Karpas-422 (cell line): ENCODE measurements around the gene ZC3H12A. TPM values are rescaled to one million over a fixed set of nuclear protein-coding genes. Genes with fewer than 3 reads are reported as not detected.
"Not testable (repeated sequence)": the region's sequence is repeated elsewhere in the genome, so short reads cannot be mapped to it uniquely, and the experiment has no call there.

ENCODE experiments used
- DNase-seq: peaks from one replicate; pipeline ENCODE4 v3.0.0-alpha.2; 2015
- H2AFZ ChIP-seq: fragments of 200-600 bp; sonication (generic); 2 replicates; pipeline ENCODE4 v1.6.1; 2014; ENCODE audit warnings: antibody characterized with exemption, low read length, mixed read lengths
- H3K27ac ChIP-seq: fragments of 200-600 bp; sonication (generic); 2 replicates; pipeline ENCODE4 v1.5.1; 2014; ENCODE audit warnings: mild to moderate bottlenecking, low read length, moderate library complexity
- H3K27me3 ChIP-seq: fragments of 200-600 bp; sonication (generic); 2 replicates; pipeline ENCODE4 v1.6.1; 2014; ENCODE audit warnings: low read length, mixed read lengths
- H3K36me3 ChIP-seq: fragments of 200-600 bp; sonication (generic); 2 replicates; pipeline ENCODE4 v1.6.1; 2014; ENCODE audit warnings: low read length, mixed read lengths; ENCODE audit not compliant: insufficient read depth
- H3K4me1 ChIP-seq: fragments of 200-600 bp; sonication (generic); 2 replicates; pipeline ENCODE4 v1.6.1; 2014; ENCODE audit warnings: mild to moderate bottlenecking, low read length, mixed read lengths
- H3K4me2 ChIP-seq: fragments of 200-600 bp; sonication (generic); 2 replicates; pipeline ENCODE4 v1.6.1; 2014; ENCODE audit warnings: low read length, low read depth, mild to moderate bottlenecking; ENCODE audit not compliant: poor library complexity, severe bottlenecking
- H3K4me3 ChIP-seq: fragments of 200-600 bp; sonication (generic); 2 replicates; pipeline ENCODE4 v1.5.1; 2014; ENCODE audit warnings: mild to moderate bottlenecking, antibody characterized with exemption, low read length, mixed read lengths
- H3K79me2 ChIP-seq: fragments of 200-600 bp; sonication (generic); 2 replicates; pipeline ENCODE4 v1.6.1; 2014; ENCODE audit warnings: mild to moderate bottlenecking, low read length, mixed read lengths
- H3K9ac ChIP-seq: fragments of 200-600 bp; sonication (generic); 2 replicates; pipeline ENCODE4 v1.6.0; 2014; ENCODE audit warnings: low read length
- H3K9me2 ChIP-seq: fragments of 200-600 bp; sonication (generic), shearing (Covaris generic); replicated peaks from 2 replicates; pipeline ENCODE4 v1.6.0; 2014; ENCODE audit warnings: mild to moderate bottlenecking, low read length, moderate library complexity; ENCODE audit not compliant: insufficient read depth
- H3K9me3 ChIP-seq: fragments of 300-700, 200-600 bp; sonication (generic); 2 replicates; pipeline ENCODE4 v1.6.1; 2014; ENCODE audit warnings: low read length, mixed read lengths
- H4K20me1 ChIP-seq: fragments of 200-600 bp; sonication (generic); 2 replicates; pipeline ENCODE4 v1.6.1; 2014; ENCODE audit warnings: mild to moderate bottlenecking, antibody characterized with exemption, low read length, low read depth; ENCODE audit not compliant: insufficient read depth
- total RNA-seq: library from RNA; depleted of rRNA; stranded (reverse); fragments of >200 nt; shearing (Covaris generic); gene quantifications from 2 replicates; pipeline ENCODE4 v1.2.3, GENCODE V29; 2014; ENCODE audit warnings: low replicate concordance

Gene ZC3H12A
- total RNA-seq, 1 experiment from 2014 or later = 3.8 TPM

- no peaks in the 10 kb centered on the region for H3K9me3 ChIP-seq
- H4K20me1 ChIP-seq = no peaks in the 10 kb centered on the region
- H2AFZ ChIP-seq = no peak overlapping the region
- no peaks in the 10 kb centered on the region for H3K27me3 ChIP-seq
- H3K9me2 ChIP-seq = no peaks in the 10 kb centered on the region
- DNase-seq = no peak
- no peaks in the 10 kb centered on the region for H3K4me1 ChIP-seq
- no peak overlapping the region for H3K27ac ChIP-seq
- H3K9ac ChIP-seq = no peak overlapping the region
- no peak overlapping the region for H3K4me3 ChIP-seq
- H3K4me2 ChIP-seq = no peak overlapping the region
- H3K79me2 ChIP-seq = peaks cover 6% of the 10 kb centered on the region; the same call in 1 of the 2 replicates
- peaks cover 25% of the 10 kb centered on the region for H3K36me3 ChIP-seq
Measured at GRCh38 chr1:37493336-37494098, 19.1 kb downstream of the ZC3H12A start.

GRCh38 chr1:37495875-37496274 is 21.5 kb downstream of the ZC3H12A start:
- Histone ChIP-seq H3K36me3 (peaks cover 28% of the 10 kb centered on the region), H3K27ac (no peak overlapping the region), H3K9ac (no peak overlapping the region), H3K9me2 (no peaks in the 10 kb centered on the region), H3K27me3 (no peaks in the 10 kb centered on the region), H4K20me1 (no peaks in the 10 kb centered on the region), H3K4me3 (no peak overlapping the region), H3K79me2 (peaks cover 18% of the 10 kb centered on the region), H2AFZ (no peak overlapping the region), H3K9me3 (no peaks in the 10 kb centered on the region), H3K4me1 (no peaks in the 10 kb centered on the region), H3K4me2 (no peak overlapping the region)
- no peak for DNase-seq

DNA sequence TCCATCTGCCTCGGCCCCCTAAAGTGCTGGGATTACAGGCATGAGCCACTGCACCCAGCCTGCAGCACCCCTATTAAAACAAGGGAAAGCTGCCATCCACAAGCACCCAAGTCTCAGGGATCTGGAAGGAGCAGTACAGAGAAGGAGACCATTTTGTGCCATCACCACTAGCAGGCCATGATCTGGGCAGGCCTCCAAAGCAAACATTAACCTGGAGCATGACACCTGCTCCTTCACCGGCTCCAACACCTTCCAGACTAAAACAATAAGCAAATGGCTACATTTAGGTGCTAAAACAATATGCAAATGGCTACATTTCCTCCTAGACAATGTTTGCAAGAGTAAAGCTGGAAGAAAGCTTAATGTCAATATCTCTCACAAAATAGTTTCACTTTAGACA is 23.5 kb downstream of the ZC3H12A start:
- no peak for DNase-seq
- Histone ChIP-seq H3K9me3 (no peaks in the 10 kb centered on the region), H3K4me1 (no peaks in the 10 kb centered on the region), H3K79me2 (peaks cover 23% of the 10 kb centered on the region), H3K4me2 (no peak overlapping the region), H3K27me3 (no peaks in the 10 kb centered on the region), H3K4me3 (no peak overlapping the region), H3K9ac (no peak overlapping the region), H3K36me3 (peaks cover 23% of the 10 kb centered on the region), H2AFZ (no peak overlapping the region), H3K27ac (no peak overlapping the region), H4K20me1 (no peaks in the 10 kb centered on the region), H3K9me2 (no peaks in the 10 kb centered on the region)

- Histone ChIP-seq H3K79me2 (peaks cover 25% of the 10 kb centered on the region), H2AFZ (no peak overlapping the region), H3K27me3 (no peaks in the 10 kb centered on the region), H3K27ac (no peak overlapping the region), H3K9me3 (no peaks in the 10 kb centered on the region), H3K36me3 (peaks cover 17% of the 10 kb centered on the region), H3K4me2 (no peak overlapping the region), H4K20me1 (no peaks in the 10 kb centered on the region), H3K9ac (no peak overlapping the region), H3K4me1 (no peaks in the 10 kb centered on the region), H3K4me3 (no peak overlapping the region), H3K9me2 (no peaks in the 10 kb centered on the region)
- no peak for DNase-seq
Measured at GRCh38 chr1:37498872-37499617, 24.7 kb downstream of the ZC3H12A start.

DNA sequence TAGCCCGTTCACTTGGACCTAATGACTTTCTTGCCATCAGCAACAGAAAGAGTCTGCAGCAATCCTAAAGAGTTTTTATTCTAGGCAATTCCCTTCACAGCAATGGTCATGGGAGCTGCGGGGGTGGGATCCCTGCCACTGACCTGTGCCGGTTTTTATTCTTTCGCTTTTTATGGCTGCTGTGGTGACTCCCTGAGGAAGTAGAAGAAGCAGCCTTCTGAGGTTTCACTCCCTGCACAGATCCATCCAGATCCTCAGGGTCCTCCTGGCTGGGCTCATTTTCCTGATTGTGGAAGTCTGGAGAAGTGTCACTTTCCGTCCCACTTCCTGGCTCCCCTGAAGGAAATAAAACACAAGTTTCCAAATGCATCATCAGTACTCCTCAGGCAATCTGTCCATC is 27.3 kb downstream of the ZC3H12A start:
- Histone ChIP-seq H3K4me1 (no peaks in the 10 kb centered on the region), H3K4me3 (no peak overlapping the region), H3K4me2 (no peak overlapping the region), H3K36me3 (peaks cover 28% of the 10 kb centered on the region), H3K9me3 (no peaks in the 10 kb centered on the region), H3K9ac (no peak overlapping the region), H3K27me3 (no peaks in the 10 kb centered on the region), H2AFZ (no peak overlapping the region), H4K20me1 (no peaks in the 10 kb centered on the region), H3K27ac (no peak overlapping the region), H3K79me2 (peaks cover 41% of the 10 kb centered on the region), H3K9me2 (no peaks in the 10 kb centered on the region)
- no peak for DNase-seq

GRCh38 chr1:37502104-37502503 is 27.7 kb downstream of the ZC3H12A start:
- H3K9me2 ChIP-seq = no peaks in the 10 kb centered on the region
- no peak overlapping the region for H3K9ac ChIP-seq
- H3K4me1 ChIP-seq = no peaks in the 10 kb centered on the region
- H3K79me2 ChIP-seq = peaks cover 44% of the 10 kb centered on the region
- H4K20me1 ChIP-seq = no peaks in the 10 kb centered on the region
- no peak overlapping the region for H3K4me2 ChIP-seq
- H3K27ac ChIP-seq = no peak overlapping the region
- H3K36me3 ChIP-seq = peaks cover 28% of the 10 kb centered on the region
- no peak overlapping the region for H2AFZ ChIP-seq
- no peak for DNase-seq
- H3K9me3 ChIP-seq = no peaks in the 10 kb centered on the region
- no peak overlapping the region for H3K4me3 ChIP-seq
- no peaks in the 10 kb centered on the region for H3K27me3 ChIP-seq

- Histone ChIP-seq H3K79me2 (peaks cover 42% of the 10 kb centered on the region), H3K36me3 (peaks cover 28% of the 10 kb centered on the region)
- H3K27me3 ChIP-seq, H3K9ac ChIP-seq, H3K4me3 ChIP-seq, H3K9me3 ChIP-seq, H3K9me2 ChIP-seq, H3K4me1 ChIP-seq, H3K27ac ChIP-seq, H2AFZ ChIP-seq, H3K4me2 ChIP-seq, DNase-seq, H4K20me1 ChIP-seq: not testable (repeated sequence)
Measured at GRCh38 chr1:37502791-37503190, 28.4 kb downstream of the ZC3H12A start.

- Histone ChIP-seq H3K36me3 (peaks cover 36% of the 10 kb centered on the region), H3K79me2 (peaks cover 39% of the 10 kb centered on the region), H3K9ac (no peak overlapping the region), H3K4me1 (peaks cover 16% of the 10 kb centered on the region), H2AFZ (no peak overlapping the region), H3K4me3 (no peak overlapping the region), H3K4me2 (no peak overlapping the region), H4K20me1 (no peaks in the 10 kb centered on the region), H3K27ac (no peak overlapping the region), H3K27me3 (no peaks in the 10 kb centered on the region), H3K9me3 (no peaks in the 10 kb centered on the region), H3K9me2 (no peaks in the 10 kb centered on the region)
- DNase-seq = no peak
Measured at GRCh38 chr1:37506740-37507139, 32.4 kb downstream of the ZC3H12A start.
